Measurements from ENCODE around the gene FMNL3. TPM values are rescaled to one million over a fixed set of nuclear protein-coding genes. Genes with fewer than 3 reads are reported as not detected.

Gene FMNL3
- polyA plus RNA-seq, 4 donors = 36.8 to 39.7 (median 37.8) TPM

- DNase-seq (ENCODE audit: low read depth in 4 of 4, low spot score in 3 of 4) = no peak
These were observed 47.5 kb downstream of the FMNL3 start for GRCh38 chr12:49659753-49660152.

GRCh38 chr12:49658276-49658675 lies 48.9 kb downstream of the FMNL3 start:
- DNase-seq (ENCODE audit: low read depth in 4 of 4, low spot score in 3 of 4) = no peak

GRCh38 chr12:49655595-49656236 lies 51.5 kb downstream of the FMNL3 start:
- no peak for DNase-seq (ENCODE audit: low read depth in 4 of 4, low spot score in 3 of 4)

- DNase-seq (ENCODE audit: low read depth in 4 of 4, low spot score in 3 of 4) = no peak
These were observed 52.5 kb downstream of the FMNL3 start for GRCh38 chr12:49654715-49655114.

GRCh38 chr12:49652921-49653520 lies 54.2 kb downstream of the FMNL3 start:
- no peak for DNase-seq (ENCODE audit: low read depth in 4 of 4, low spot score in 3 of 4)

GRCh38 chr12:49651855-49652254 lies 55.4 kb downstream of the FMNL3 start:
- no peak for DNase-seq (ENCODE audit: low read depth in 4 of 4, low spot score in 3 of 4)

GRCh38 chr12:49649892-49650291 lies 57.3 kb downstream of the FMNL3 start:
- DNase-seq (ENCODE audit: low read depth in 4 of 4, low spot score in 3 of 4) = no peak

- no peak for DNase-seq (ENCODE audit: low read depth in 4 of 4, low spot score in 3 of 4)
These were observed 57.8 kb downstream of the FMNL3 start for GRCh38 chr12:49649445-49649844.

- no peak for DNase-seq (ENCODE audit: low read depth in 4 of 4, low spot score in 3 of 4)
These were observed 58.5 kb downstream of the FMNL3 start for GRCh38 chr12:49648712-49649003.

GRCh38 chr12:49647827-49648711 lies 59.1 kb downstream of the FMNL3 start:
- DNase-seq (ENCODE audit: low read depth in 4 of 4, low spot score in 3 of 4) = no peak

- DNase-seq (ENCODE audit: low read depth in 4 of 4, low spot score in 3 of 4) = no peak
These were observed 60.1 kb downstream of the FMNL3 start for GRCh38 chr12:49646871-49647654.

- no peak for DNase-seq (ENCODE audit: low read depth in 4 of 4, low spot score in 3 of 4)
These were observed 60.8 kb downstream of the FMNL3 start for GRCh38 chr12:49646331-49646830.

GRCh38 chr12:49645146-49646039 lies 61.8 kb downstream of the FMNL3 start:
- DNase-seq (ENCODE audit: low read depth in 4 of 4, low spot score in 3 of 4) = no peak

- DNase-seq (ENCODE audit: low read depth in 4 of 4, low spot score in 3 of 4) = peak in 2 of 4 donors; percentile 57 to 61
These were observed 62.6 kb downstream of the FMNL3 start for GRCh38 chr12:49644620-49644994.

GRCh38 chr12:49643961-49644619 lies 63.1 kb downstream of the FMNL3 start:
- DNase-seq (ENCODE audit: low read depth in 4 of 4, low spot score in 3 of 4) = no peak

GRCh38 chr12:49643135-49643534 lies 64.1 kb downstream of the FMNL3 start:
- DNase-seq (ENCODE audit: low read depth in 4 of 4, low spot score in 3 of 4) = no peak

GRCh38 chr12:49642370-49642802 lies 64.8 kb downstream of the FMNL3 start:
- no peak for DNase-seq (ENCODE audit: low read depth in 4 of 4, low spot score in 3 of 4)

GRCh38 chr12:49641748-49642369 lies 65.3 kb downstream of the FMNL3 start:
- DNase-seq (ENCODE audit: low read depth in 4 of 4, low spot score in 3 of 4) = no peak

Measured in left renal pelvis (tissue), 4 donors.